GM19372 (cell line): ENCODE measurements around the gene MAD1L1.

Experiments used
- ATAC-seq: cut with Tn5 transposase; IDR thresholded peaks from one replicate; pipeline ENCODE4 v1.9.1; 2021; ENCODE audit warnings: mild to moderate bottlenecking, low read depth, moderate library complexity; ENCODE audit not compliant: unreplicated experiment

MAD1L1 gene

DNA sequence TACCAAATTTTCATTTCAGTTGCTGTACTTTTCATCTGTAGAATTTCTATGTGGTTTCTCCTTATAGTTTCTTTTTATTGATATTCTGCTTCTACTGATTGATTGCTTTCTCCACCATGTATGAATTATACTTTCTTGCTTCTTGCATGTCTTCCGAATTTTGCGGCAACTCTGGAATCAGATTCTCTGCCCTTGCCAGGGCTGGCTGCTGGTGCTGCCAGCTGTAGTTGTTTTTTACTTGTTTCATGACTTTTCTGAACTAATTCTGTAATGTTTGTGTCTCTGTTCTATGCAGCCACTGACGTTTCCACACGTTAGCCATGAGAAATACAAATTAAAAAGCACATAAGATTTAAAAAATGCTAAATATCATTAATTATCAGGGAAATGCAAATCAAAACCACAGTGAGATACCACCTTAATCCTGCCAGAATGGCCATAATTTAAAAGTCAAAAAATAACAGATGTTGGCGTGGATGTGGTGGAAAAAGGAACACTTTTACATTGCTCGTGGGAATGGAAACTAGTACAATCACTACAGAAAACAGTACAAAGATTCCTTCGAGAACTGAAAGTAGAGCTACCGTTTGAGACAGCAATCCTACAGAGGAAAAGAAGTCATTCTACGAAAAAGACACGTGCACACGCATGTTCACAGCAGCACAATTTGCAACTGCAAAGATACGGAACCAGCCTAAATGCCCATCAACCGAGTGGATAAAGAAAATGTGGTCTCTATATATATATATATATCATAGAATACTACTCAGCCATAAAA, 51.5 kb downstream of the MAD1L1 start:
- ATAC-seq: no peak

DNA sequence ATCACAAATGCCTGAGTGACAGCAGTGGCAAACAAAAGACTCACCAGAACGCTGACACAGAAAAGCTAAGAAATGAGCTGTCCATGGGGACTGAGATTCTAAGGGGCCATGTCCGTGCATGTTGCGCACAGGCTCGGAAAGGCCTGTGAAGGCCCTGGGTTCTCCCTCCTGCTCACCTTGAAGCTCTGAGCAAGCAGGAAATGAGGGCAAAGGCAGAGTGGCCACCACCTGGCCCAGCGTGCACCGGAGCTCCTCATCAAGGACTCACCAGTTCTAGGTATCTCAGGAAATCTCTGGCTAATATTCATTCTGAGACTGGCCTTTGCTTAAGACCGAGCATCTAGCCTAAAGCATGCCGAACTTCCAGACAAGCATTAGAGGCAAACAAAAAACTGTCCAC, 52.7 kb downstream of the MAD1L1 start:
- ATAC-seq: no peak

- no peak for ATAC-seq
Observed at GRCh38 chr7:2175514-2175913, 57.2 kb downstream of the MAD1L1 start.

GRCh38 chr7:2175091-2175490, 57.7 kb downstream of the MAD1L1 start:
- no peak for ATAC-seq

- no peak for ATAC-seq
Observed at GRCh38 chr7:2173189-2173827, 59.4 kb downstream of the MAD1L1 start.

- ATAC-seq: no peak
Observed at GRCh38 chr7:2172311-2173188, 60.2 kb downstream of the MAD1L1 start.

GRCh38 chr7:2171855-2172254, 60.9 kb downstream of the MAD1L1 start:
- no peak for ATAC-seq

DNA sequence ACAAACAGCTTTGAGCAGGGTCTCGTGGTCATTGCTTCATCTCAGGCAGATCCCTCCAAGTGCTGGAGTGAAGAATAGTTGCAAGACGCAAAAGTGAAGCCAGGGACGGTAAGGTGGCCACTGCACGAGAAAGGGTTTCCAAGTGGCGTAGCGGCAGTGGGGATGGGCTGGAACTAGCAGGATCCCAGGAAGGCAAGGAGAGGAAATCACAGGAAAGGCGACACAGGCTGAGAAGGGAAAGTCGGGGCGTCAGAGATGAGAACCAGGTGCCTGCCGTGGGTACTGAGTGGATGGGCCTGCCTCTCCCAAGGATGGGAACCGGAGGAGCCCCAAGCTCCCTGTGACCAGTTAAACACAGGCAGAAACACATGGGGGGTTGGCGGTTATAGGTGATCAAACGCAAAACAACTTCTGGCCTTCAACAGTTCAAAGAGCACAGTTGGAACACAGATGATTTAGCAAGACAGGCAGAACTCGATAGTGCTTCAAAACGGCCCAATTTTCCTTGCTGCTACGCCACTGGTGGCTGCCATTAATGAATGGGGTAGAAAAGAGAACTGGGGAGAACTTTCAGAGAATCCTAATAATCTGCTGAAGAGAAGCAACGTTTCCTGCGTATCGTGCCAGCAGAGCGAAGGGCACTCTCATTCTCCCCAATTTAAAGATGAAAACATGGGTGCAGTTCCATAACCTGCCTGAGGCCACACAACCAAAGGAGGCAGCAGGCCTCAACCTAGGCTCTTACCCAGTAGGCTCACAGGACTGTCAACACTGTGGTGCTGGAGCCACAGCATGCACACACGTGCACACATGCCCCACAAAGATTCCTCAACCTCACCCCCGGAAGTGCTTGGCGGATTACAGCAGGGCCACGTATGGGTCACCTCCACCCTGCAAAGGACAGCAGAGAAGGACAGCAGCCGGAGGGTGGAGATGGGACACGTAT, 61.9 kb downstream of the MAD1L1 start:
- no peak for ATAC-seq

DNA sequence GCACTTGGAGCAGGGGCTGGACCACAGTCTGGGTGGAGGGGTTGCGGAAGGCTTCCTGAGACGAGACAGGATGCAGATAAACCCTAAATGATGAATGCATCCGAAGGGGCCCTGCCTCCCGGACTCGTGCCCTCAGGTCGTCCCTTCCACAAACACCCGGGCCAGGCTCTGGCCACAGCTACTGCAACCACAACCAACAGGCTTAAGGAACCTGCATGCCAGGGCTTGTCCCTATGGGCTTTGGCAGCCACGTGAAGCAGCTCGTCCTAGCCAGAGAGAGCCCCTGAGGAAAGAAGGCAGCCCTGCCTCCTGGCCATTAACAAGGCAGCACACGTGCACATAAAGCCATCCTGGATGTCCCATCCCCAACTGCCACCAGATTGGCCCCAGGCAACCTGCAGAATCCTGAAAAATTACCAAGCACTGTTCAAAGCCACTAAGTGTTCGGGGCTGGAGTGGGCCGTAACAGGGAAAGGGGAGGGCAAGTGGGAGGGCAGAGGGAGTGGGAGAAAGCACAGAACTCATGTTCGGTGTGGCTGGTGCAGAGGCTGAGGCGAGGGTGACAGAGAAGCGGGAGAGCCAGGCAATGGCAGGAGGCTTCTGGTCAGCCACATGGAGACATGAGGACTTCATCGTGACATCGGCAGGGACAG, 62.7 kb downstream of the MAD1L1 start:
- no peak for ATAC-seq

DNA sequence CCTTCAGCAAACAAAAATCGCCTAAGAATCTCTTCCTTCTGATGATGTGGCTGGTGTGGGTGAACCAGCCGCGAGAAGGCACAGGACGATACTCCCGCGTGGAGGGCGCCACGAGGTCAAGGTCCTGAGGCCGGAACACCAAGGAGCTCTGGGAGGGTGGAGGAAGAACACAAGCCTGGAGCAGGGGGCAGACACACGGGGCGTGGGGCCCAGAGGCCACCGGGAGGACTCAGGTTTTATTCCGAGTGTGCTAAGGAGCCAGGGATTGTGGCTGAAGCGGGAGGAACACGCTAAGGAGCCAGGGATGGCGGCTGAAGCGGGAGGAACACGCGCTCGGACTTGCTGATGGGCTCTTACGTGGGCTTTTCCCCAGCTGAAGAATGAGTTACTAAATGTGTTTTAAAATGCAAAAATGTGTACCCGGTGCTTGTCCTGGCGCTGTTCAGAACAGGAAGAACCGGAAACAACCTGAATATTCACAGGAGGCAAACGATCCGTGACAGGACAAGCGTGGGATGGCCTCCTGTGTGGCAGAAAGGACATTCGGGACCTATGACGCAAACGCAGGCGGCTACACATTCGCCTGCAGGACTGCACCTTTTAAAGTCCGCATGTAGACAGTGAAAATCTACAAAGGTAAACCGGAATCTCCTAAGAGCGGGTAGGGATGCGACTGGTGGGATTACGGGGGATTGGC, 64.0 kb downstream of the MAD1L1 start:
- ATAC-seq: no peak

DNA sequence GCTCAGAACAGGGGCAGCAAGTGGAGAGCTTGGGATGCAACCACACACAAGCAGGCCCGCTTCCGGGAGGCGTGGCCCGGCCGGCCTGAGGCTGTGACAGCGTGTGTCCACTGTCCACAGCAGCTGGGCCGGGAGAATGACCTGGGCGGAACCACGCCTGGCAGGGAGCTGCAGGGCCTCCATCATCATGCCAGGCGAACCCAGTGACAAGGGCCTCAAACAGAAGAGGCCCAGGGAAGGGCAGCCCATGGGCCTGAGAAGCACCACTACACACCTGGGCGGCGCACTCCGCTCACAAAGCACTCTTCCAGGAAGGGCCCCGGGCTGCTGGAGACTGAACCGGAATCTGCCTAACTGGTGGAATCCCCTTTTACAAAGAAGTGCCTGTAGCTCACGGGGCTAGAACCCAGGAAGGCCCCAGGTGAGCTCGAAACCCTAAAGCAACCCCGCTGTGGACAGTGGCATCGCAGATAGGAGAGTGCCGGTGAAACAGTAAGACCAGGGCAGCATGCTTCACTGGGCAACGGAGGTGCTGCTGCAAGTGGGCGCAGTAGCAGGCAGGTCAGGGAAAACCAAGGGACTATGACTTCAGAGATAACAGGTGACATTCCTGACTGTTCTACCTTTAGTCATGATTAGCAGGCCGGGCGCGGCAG, 66.0 kb downstream of the MAD1L1 start:
- ATAC-seq: no peak

GRCh38 chr7:2165610-2166594, 66.8 kb downstream of the MAD1L1 start:
- ATAC-seq: peak; percentile 93

DNA sequence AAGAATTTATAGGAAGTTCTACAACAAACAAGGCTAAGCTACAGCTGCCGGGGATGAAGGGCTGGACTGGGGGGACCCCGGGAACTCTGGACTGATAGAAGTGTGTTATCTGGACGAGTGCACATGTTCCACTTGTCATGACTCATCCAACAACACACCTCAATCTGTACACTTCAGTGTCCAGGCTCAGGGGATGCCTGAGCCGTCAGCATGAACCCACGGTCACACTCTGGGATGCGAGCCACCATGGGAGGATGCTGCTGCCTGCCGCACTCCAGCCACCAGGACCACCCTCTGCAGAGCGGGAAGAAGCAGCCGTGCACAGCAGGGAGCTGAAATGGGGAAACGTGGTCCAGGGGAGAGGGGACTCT, 67.5 kb downstream of the MAD1L1 start:
- ATAC-seq: no peak

DNA sequence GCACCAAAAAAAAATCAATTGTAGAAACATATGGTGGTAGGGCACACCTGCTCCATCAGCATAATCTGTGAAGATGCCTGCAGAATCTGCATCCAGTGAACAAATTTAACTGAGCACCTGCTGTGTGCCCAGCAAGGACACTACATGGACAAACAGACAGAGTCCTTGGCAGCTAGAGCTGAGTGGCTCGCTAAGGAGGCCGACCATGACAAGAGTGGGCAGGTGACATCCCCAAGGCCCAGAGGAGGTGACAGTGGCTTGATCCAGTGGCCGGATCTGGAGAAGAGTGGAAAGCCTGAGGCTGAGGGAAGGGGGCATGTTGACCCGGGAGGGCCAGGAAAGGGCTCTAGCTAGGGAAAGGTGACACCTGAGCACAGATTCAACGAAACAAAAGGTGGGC, 68.1 kb downstream of the MAD1L1 start:
- ATAC-seq: no peak

- no peak for ATAC-seq
Observed at GRCh38 chr7:2163600-2164555, 68.9 kb downstream of the MAD1L1 start.

GRCh38 chr7:2162959-2163358, 69.8 kb downstream of the MAD1L1 start:
- ATAC-seq: no peak
